ENCODE results near the gene CALY. TPM values are rescaled to one million over a fixed set of nuclear protein-coding genes. Genes with fewer than 3 reads are reported as not detected.

The CALY gene
- total RNA-seq, 1 experiment from 2014 or later, result not detected

- DNase-seq (ENCODE audit: low spot score), result no peak
Measured at GRCh38 chr10:133351408-133352318, 15.0 kb upstream of the CALY start.

GRCh38 chr10:133350950-133351329, 14.2 kb upstream of the CALY start:
- DNase-seq (ENCODE audit: low spot score), result no peak

GRCh38 chr10:133350283-133350949, 13.7 kb upstream of the CALY start:
- no peak for DNase-seq (ENCODE audit: low spot score)

- DNase-seq (ENCODE audit: low spot score), result no peak
Measured at GRCh38 chr10:133349577-133350011, 12.9 kb upstream of the CALY start.

- no peak for DNase-seq (ENCODE audit: low spot score)
Measured at GRCh38 chr10:133349160-133349568, 12.5 kb upstream of the CALY start.

- DNase-seq (ENCODE audit: low spot score), result no peak
Measured at GRCh38 chr10:133347710-133348517, 11.2 kb upstream of the CALY start.

GRCh38 chr10:133346413-133346812, 9.7 kb upstream of the CALY start:
- DNase-seq (ENCODE audit: low spot score), result no peak

GRCh38 chr10:133344236-133344635, 7.5 kb upstream of the CALY start:
- DNase-seq (ENCODE audit: low spot score), result no peak

- DNase-seq (ENCODE audit: low spot score), result no peak
Measured at GRCh38 chr10:133343558-133343957, 6.9 kb upstream of the CALY start.

- DNase-seq (ENCODE audit: low spot score), result no peak
Measured at GRCh38 chr10:133342942-133343341, 6.2 kb upstream of the CALY start.

- no peak for DNase-seq (ENCODE audit: low spot score)
Measured at GRCh38 chr10:133341983-133342382, 5.3 kb upstream of the CALY start.

GRCh38 chr10:133339708-133340380, 3.1 kb upstream of the CALY start:
- DNase-seq (ENCODE audit: low spot score), result no peak

- no peak for DNase-seq (ENCODE audit: low spot score)
Measured at GRCh38 chr10:133338080-133339071, 1.7 kb upstream of the CALY start.

- DNase-seq (ENCODE audit: low spot score), result no peak
Measured at GRCh38 chr10:133337370-133337725, 652 bp upstream of the CALY start.

- DNase-seq (ENCODE audit: low spot score), result no peak
Measured at GRCh38 chr10:133336118-133336576, 549 bp downstream of the CALY start.

- DNase-seq (ENCODE audit: low spot score), result no peak
Measured at GRCh38 chr10:133335246-133336117, 1.2 kb downstream of the CALY start.

- no peak for DNase-seq (ENCODE audit: low spot score)
Measured at GRCh38 chr10:133334503-133335245, 2.0 kb downstream of the CALY start.

- DNase-seq (ENCODE audit: low spot score), result no peak
Measured at GRCh38 chr10:133332936-133333699, 3.6 kb downstream of the CALY start.

Data from H4 (cell line).